Duodenal mucosa (tissue), 2 donors: ENCODE measurements around the gene PSMD2.

Experiments used
- H3K27ac ChIP-seq: one replicate; pipeline ENCODE4 v1.7.0; 2013; ENCODE audit warnings: low read depth, low read length
- H3K27me3 ChIP-seq, 2 donors: one replicate each; pipeline ENCODE4 v1.7.0; 2013; ENCODE audit warnings: low read length in 2 of 2, control low read depth in 1 of 2; ENCODE audit not compliant: insufficient read depth in 2 of 2, control insufficient read depth in 1 of 2
- H3K36me3 ChIP-seq, 2 donors: one replicate each; pipeline ENCODE4 v1.7.0; 2013; ENCODE audit warnings: low read length in 2 of 2, control low read depth in 1 of 2; ENCODE audit not compliant: insufficient read depth in 2 of 2, control insufficient read depth in 1 of 2
- H3K4me1 ChIP-seq, 2 donors: one replicate each; pipeline ENCODE4 v1.7.0; 2013; ENCODE audit warnings: low read length in 2 of 2, control low read depth in 1 of 2; ENCODE audit not compliant: insufficient read depth in 2 of 2, control insufficient read depth in 1 of 2
- H3K4me3 ChIP-seq, 2 donors: one replicate each; pipeline ENCODE4 v1.7.0; 2013; ENCODE audit warnings: low read length in 2 of 2, low read depth in 1 of 2
- H3K9ac ChIP-seq, 2 donors: one replicate each; pipeline ENCODE4 v1.7.0; 2013; ENCODE audit warnings: low read length in 2 of 2, low read depth in 1 of 2
- H3K9me3 ChIP-seq, 2 donors: one replicate each; pipeline ENCODE4 v1.7.0; 2013; ENCODE audit warnings: low read length in 2 of 2, control low read depth in 1 of 2; ENCODE audit not compliant: control insufficient read depth in 1 of 2

Gene PSMD2

GRCh38 chr3:184298759-184299487 lies at the start of gene PSMD2:
Gene PSMD2, plus strand, starts transcription at chr3:184299241. Its CDS starts 26 bp downstream, at chr3:184299267.
- Histone ChIP-seq H3K4me3 (peak within 1 kb of the TSS; percentile 83 to 86), H3K9ac (peak within 1 kb of the TSS; percentile 73 to 83), H3K27me3 (no peaks in the 10 kb centered on the region), H3K36me3 (peaks cover 26 to 34% of the 10 kb centered on the region in 2 donors), H3K9me3 (no peaks in the 10 kb centered on the region), H3K4me1 (peaks cover 12 to 13% of the 10 kb centered on the region in 2 donors), H3K27ac (peak within 1 kb of the TSS; percentile 78)

DNA sequence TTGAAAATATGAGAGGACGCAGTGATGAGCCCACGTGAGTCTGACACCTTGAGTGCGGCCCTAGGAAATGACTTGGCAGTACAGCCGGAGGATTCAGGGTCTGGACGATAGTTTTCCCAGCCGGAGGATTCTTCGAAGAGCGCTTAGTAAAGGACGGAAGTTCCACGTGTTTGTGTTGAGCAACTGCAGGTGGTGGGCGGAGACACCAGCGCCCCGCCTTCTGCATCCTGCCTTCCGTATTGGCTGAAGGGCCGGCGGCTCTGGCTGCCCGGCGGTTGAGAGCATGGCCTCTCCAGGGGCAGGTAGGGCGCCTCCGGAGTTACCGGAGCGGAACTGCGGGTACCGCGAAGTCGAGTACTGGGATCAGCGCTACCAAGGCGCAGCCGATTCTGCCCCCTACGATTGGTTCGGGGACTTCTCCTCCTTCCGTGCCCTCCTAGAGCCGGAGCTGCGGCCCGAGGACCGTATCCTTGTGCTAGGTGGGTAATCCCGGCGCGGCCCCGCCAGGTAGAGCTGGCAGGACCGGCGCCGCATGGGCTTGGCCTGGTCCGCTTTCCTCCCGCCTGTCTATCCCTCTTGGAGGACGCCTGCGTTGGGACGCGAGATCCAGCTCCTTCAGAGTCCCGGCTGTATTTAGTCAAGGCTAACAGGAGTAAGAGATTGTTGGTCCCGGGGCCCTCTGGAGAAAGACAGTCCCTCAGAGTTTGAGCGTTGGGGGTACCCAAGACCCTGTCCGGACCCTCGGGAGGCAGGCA lies 49.5 kb upstream of the PSMD2 start, which contains the start of gene EEF1AKMT4:
TSS of gene EEF1AKMT4 (plus strand) at position 261 of the 755 bp plus-strand sequence. CDS start at position 284, 23 bp downstream.
- Histone ChIP-seq H3K9me3 (no peaks in the 10 kb centered on the region), H3K27ac (peak within 1 kb of the TSS; percentile 69), H3K9ac (peak within 1 kb of the TSS; percentile 70 to 97), H3K36me3 (peaks cover 9 to 12% of the 10 kb centered on the region in 2 donors), H3K4me3 (peak within 1 kb of the TSS; percentile 99), H3K27me3 (no peaks in the 10 kb centered on the region), H3K4me1 (peaks cover 4 to 14% of the 10 kb centered on the region in 2 donors)

- H3K9me3 ChIP-seq: no peaks in the 10 kb centered on the region
- H3K36me3 ChIP-seq: peaks cover 2 to 5% of the 10 kb centered on the region in 2 donors
- H3K4me3 ChIP-seq: peak overlapping the region; percentile 99
- no peak overlapping the region for H3K27ac ChIP-seq
- peak overlapping the region; percentile 62 to 97 for H3K9ac ChIP-seq
- H3K4me1 ChIP-seq: peaks cover 4 to 14% of the 10 kb centered on the region in 2 donors
- H3K27me3 ChIP-seq: no peaks in the 10 kb centered on the region
Observed at GRCh38 chr3:184250167-184250828, 48.7 kb upstream of the PSMD2 start.

DNA sequence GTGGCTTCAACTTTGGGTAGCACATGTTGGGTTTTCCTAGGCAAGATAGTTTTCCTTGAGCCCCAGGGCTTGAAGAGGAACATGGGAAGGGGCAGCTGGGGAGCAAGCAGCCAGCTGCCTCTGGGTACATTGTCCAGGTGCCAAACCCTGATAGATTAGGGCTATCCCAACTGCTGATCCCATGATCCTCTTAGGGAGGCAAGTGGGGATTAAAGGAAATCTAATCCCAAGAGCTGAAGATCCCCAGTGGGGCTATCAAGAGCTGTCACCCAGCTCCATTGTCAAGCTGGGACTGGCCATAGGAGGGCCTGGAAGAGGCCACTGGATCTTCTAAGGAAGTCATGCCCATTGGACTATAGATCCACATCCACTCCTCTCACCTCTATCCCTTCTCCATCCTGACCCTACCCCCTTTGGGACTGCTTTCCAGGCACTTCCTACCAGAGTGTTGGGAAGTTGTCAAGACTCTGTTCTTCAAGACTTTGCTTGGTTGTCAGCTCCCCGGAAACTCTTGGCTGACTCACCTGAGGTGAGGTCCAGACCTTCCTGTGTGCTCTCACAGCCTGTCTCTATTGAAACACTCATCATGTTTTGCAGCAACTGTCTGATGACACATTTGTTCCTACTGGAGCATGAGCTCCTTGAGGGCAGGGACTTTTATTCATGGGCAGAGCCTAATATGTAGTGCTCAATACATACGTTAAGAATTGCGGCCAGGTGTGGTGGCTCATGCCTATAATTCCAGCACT lies 43.6 kb upstream of the PSMD2 start:
- Histone ChIP-seq H3K9ac (no peak overlapping the region), H3K27ac (no peak overlapping the region), H3K27me3 (peaks cover 10% of the 10 kb centered on the region in 2 donors), H3K4me3 (no peak overlapping the region), H3K9me3 (no peaks in the 10 kb centered on the region), H3K36me3 (no peaks in the 10 kb centered on the region), H3K4me1 (peaks cover 3 to 4% of the 10 kb centered on the region in 2 donors)

GRCh38 chr3:184257083-184257915 lies 41.7 kb upstream of the PSMD2 start:
- Histone ChIP-seq H3K27me3 (peaks cover 19 to 20% of the 10 kb centered on the region in 2 donors), H3K9me3 (no peaks in the 10 kb centered on the region), H3K36me3 (no peaks in the 10 kb centered on the region), H3K27ac (no peak overlapping the region), H3K4me3 (no peak overlapping the region), H3K9ac (no peak overlapping the region), H3K4me1 (peaks cover 10 to 17% of the 10 kb centered on the region in 2 donors)

GRCh38 chr3:184258926-184259325 lies 40.1 kb upstream of the PSMD2 start:
- Histone ChIP-seq H3K9ac (no peak overlapping the region), H3K9me3 (no peaks in the 10 kb centered on the region), H3K4me1 (peaks cover 10 to 21% of the 10 kb centered on the region in 2 donors), H3K27ac (no peak overlapping the region), H3K36me3 (no peaks in the 10 kb centered on the region), H3K4me3 (no peak overlapping the region), H3K27me3 (peaks cover 27 to 30% of the 10 kb centered on the region in 2 donors)

DNA sequence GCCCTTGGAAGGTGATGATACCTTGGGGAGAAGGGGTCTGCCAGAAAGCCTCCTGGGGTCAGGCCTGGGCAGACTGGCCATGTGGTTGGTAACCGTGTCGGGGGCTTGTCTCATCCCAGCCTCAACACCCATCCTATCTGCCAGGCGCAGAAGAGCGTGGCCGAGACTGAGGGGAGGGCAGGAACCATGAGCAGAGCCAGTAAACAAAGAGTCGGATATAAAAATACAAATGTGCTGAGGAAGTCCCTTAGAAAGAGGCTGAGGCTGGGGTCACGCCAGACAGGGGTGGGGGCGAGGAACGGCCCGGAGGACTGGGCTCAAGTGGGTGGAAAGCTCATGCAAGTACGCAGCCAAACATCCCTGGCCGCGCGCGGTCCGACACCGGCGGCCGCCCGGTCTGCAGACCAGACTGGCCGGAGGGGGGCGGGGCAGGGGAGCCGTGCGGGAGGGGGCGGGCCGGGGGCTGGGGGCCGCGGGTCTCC lies 39.6 kb upstream of the PSMD2 start:
- Histone ChIP-seq H3K36me3 (no peaks in the 10 kb centered on the region), H3K4me3 (no peak overlapping the region), H3K9me3 (no peaks in the 10 kb centered on the region), H3K27me3 (peaks cover 27 to 30% of the 10 kb centered on the region in 2 donors), H3K4me1 (peaks cover 10 to 21% of the 10 kb centered on the region in 2 donors), H3K27ac (no peak overlapping the region), H3K9ac (no peak overlapping the region)

- Histone ChIP-seq H3K9ac (no peak overlapping the region), H3K9me3 (no peaks in the 10 kb centered on the region), H3K4me3 (peak overlapping the region in 1 of 2 donors; percentile 45), H3K4me1 (peaks cover 10 to 21% of the 10 kb centered on the region in 2 donors), H3K36me3 (no peaks in the 10 kb centered on the region), H3K27me3 (peaks cover 29 to 30% of the 10 kb centered on the region in 2 donors), H3K27ac (no peak overlapping the region)
Observed at GRCh38 chr3:184259878-184260723, 38.9 kb upstream of the PSMD2 start.
